ENCODE data around the gene MAGI1. TPM values are rescaled to one million over a fixed set of nuclear protein-coding genes. Genes with fewer than 3 reads are reported as not detected.

MAGI1 gene
- total RNA-seq, 1 experiment from 2014 or later, result 38.6 TPM

DNA sequence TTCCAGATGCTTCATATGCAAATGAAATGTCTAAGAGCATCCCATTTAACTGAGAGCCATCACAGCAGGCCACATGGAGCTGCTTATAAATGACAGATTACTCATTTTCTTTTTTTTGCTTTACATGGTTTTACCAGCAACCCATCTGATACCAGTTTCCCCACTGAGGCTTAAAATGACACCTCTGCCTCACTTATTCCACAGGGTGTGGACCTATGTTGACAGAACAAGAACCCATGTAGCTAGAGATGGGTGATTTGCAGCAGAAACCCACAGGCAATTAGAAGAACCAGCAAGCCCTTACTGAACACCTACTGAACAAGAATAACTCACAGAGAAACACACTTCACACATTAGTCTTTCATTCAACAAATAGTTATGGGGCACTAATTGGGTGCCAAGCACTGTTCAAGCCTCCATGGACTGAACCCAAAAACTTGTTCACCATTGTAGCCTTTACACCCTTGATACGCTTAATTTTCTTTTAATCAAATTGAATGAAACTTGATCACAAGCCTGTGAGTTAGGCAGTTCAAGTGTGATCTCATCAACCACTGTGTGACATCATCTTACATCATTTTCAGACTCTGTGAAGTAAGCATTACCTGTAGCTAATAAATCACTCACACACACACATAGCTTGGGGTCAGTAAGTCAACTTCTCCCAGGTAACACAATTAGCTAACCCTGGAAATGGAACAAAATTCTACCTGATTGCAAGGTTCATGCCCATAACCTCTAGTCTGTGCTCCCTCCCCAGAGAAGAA, 45.4 kb downstream of the MAGI1 start:
- BruUV-seq (replicated peaks), result no TSS peak
- ChIA-PET RAD21 (ENCODE audit: low non-redundant PET in 1 of 2, low total read pairs in 2 of 2, uncharacterized antibody in 2 of 2, unreplicated experiment in 2 of 2) (no interaction called here), CTCF (no interaction called here), POLR2A (no interaction called here)
- H3K4me1 ChIP-seq (ENCODE audit: control insufficient read depth in 1 of 2, insufficient read depth in 2 of 2, low read length in 2 of 2), result peaks cover 33 to 46% of the 10 kb centered on the region in 2 experiments
- ATAC-seq, result no peak
- H3K9ac ChIP-seq (ENCODE audit: low read length), result no peak overlapping the region
- intact Hi-C loops (cut with micrococcal nuclease), result no loop called here
- H3K27ac ChIP-seq (ENCODE audit: low read depth, low read length), result no peak overlapping the region
- H3K4me3 ChIP-seq (replicated peaks in 1 of 2; ENCODE audit: low read depth in 1 of 2, low read length in 2 of 2), result no peak overlapping the region
- TF ChIP-seq CEBPB (IDR thresholded peaks at IDR 0.05; ENCODE audit: low read depth) (no peak), EZH2phosphoT487 (IDR thresholded peaks at IDR 0.05; ENCODE audit: borderline replicate concordance) (no peak), YY1 (IDR thresholded peaks at IDR 0.05; ENCODE audit: extremely low read depth, insufficient replicate concordance, low read depth, low read length) (no peak), FOSL1 (IDR thresholded peaks at IDR 0.05; ENCODE audit: low read depth) (no peak), EZH2 (IDR thresholded peaks at IDR 0.05) (no peak), RAD21 (IDR thresholded peaks at IDR 0.05; ENCODE audit: low read depth) (no peak), POLR2AphosphoS5 (IDR thresholded peaks at IDR 0.05; ENCODE audit: low read depth, low read length) (no peak), SIN3A (IDR thresholded peaks at IDR 0.05; ENCODE audit: low read depth) (no peak), ZNF274 (IDR thresholded peaks at IDR 0.05; ENCODE audit: low read depth, low read length) (no peak), TCF7L2 (IDR thresholded peaks at IDR 0.05; ENCODE audit: borderline replicate concordance, extremely low read depth, insufficient read depth, insufficient read length) (no peak)
- TF ChIP-seq, protein P1, sequence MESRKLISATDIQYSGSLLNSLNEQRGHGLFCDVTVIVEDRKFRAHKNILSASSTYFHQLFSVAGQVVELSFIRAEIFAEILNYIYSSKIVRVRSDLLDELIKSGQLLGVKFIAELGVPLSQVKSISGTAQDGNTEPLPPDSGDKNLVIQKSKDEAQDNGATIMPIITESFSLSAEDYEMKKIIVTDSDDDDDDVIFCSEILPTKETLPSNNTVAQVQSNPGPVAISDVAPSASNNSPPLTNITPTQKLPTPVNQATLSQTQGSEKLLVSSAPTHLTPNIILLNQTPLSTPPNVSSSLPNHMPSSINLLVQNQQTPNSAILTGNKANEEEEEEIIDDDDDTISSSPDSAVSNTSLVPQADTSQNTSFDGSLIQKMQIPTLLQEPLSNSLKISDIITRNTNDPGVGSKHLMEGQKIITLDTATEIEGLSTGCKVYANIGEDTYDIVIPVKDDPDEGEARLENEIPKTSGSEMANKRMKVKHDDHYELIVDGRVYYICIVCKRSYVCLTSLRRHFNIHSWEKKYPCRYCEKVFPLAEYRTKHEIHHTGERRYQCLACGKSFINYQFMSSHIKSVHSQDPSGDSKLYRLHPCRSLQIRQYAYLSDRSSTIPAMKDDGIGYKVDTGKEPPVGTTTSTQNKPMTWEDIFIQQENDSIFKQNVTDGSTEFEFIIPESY (IDR thresholded peaks at IDR 0.05; ENCODE audit: extremely low read depth, insufficient replicate concordance, low read length), result no peak
- TF ChIP-seq, protein P2, sequence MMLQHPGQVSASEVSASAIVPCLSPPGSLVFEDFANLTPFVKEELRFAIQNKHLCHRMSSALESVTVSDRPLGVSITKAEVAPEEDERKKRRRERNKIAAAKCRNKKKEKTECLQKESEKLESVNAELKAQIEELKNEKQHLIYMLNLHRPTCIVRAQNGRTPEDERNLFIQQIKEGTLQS (IDR thresholded peaks at IDR 0.05), result no peak
- H2AFZ ChIP-seq (ENCODE audit: low read depth, low read length, poor library complexity, severe bottlenecking), result no peak overlapping the region
- H3K36me3 ChIP-seq (ENCODE audit: control insufficient read depth in 1 of 2, insufficient read depth in 2 of 2, low read length in 2 of 2), result no peaks in the 10 kb centered on the region
- H3K9me3 ChIP-seq (ENCODE audit: control insufficient read depth in 1 of 2, insufficient read depth in 1 of 2, low read depth in 1 of 2, low read length in 2 of 2), result no peaks in the 10 kb centered on the region
- no peaks in the 10 kb centered on the region for H4K20me1 ChIP-seq (ENCODE audit: insufficient read depth)
- peaks cover 6% of the 10 kb centered on the region; the same call in 1 of the 2 replicates for H3K79me2 ChIP-seq (ENCODE audit: insufficient read depth, low read length)
- no peaks in the 10 kb centered on the region for H3K27me3 ChIP-seq (ENCODE audit: insufficient read depth, low read length)
- DNase-seq (ENCODE audit: low read depth, low spot score), result no peak
- H3K4me2 ChIP-seq (ENCODE audit: low read length), result no peak overlapping the region
- H3K9me2 ChIP-seq (ENCODE audit: insufficient read depth), result no peaks in the 10 kb centered on the region
